CD4-positive, alpha-beta T cell treated with Interferon alpha-2 for 1 hour (primary cell): ENCODE results near the gene SORL1.
A peak's percentile ranks its signal among the peaks of the same experiment; 100 is the strongest.

ENCODE experiments used
- DNase-seq, 2 donors: peaks; one replicate each; pipeline ENCODE4 v3.0.0-alpha.2; 2020 to 2022

The SORL1 gene

GRCh38 chr11:121567995-121568394, 115.9 kb downstream of the SORL1 start:
- DNase-seq: no peak

GRCh38 chr11:121569332-121570299, 117.5 kb downstream of the SORL1 start:
- peak in 1 of 2 donors; percentile 67 for DNase-seq

GRCh38 chr11:121570453-121570852, 118.3 kb downstream of the SORL1 start:
- no peak for DNase-seq

GRCh38 chr11:121571506-121571905, 119.4 kb downstream of the SORL1 start:
- DNase-seq: no peak

GRCh38 chr11:121572571-121573059, 120.5 kb downstream of the SORL1 start:
- no peak for DNase-seq

GRCh38 chr11:121574801-121575200, 122.7 kb downstream of the SORL1 start:
- no peak for DNase-seq

GRCh38 chr11:121575250-121575962, 123.3 kb downstream of the SORL1 start:
- DNase-seq: peak in 1 of 2 donors; percentile 73

GRCh38 chr11:121575963-121576290, 123.8 kb downstream of the SORL1 start:
- no peak for DNase-seq

- DNase-seq: no peak
These were observed 124.4 kb downstream of the SORL1 start for GRCh38 chr11:121576531-121576930.

GRCh38 chr11:121577106-121577848, 125.2 kb downstream of the SORL1 start:
- no peak for DNase-seq

GRCh38 chr11:121578251-121578976, 126.3 kb downstream of the SORL1 start:
- no peak for DNase-seq

GRCh38 chr11:121580154-121580553, 128.0 kb downstream of the SORL1 start:
- DNase-seq: no peak

- DNase-seq: no peak
These were observed 129.5 kb downstream of the SORL1 start for GRCh38 chr11:121581607-121582006.

GRCh38 chr11:121582296-121582695, 130.2 kb downstream of the SORL1 start:
- peak in 1 of 2 donors; percentile 19 for DNase-seq

GRCh38 chr11:121583825-121584224, 131.7 kb downstream of the SORL1 start:
- no peak for DNase-seq

- no peak for DNase-seq
These were observed 134.6 kb downstream of the SORL1 start for GRCh38 chr11:121586750-121587149.

- no peak for DNase-seq
These were observed 135.1 kb downstream of the SORL1 start for GRCh38 chr11:121587182-121587581.

- DNase-seq: no peak
These were observed 136.6 kb downstream of the SORL1 start for GRCh38 chr11:121588747-121589146.

GRCh38 chr11:121589946-121590537, 137.9 kb downstream of the SORL1 start:
- peak in 1 of 2 donors; percentile 18 for DNase-seq

- DNase-seq: no peak
These were observed 138.8 kb downstream of the SORL1 start for GRCh38 chr11:121590772-121591404.

- DNase-seq: peak; percentile 74 to 86
These were observed 139.4 kb downstream of the SORL1 start for GRCh38 chr11:121591405-121592033.
